ENCODE results near the gene IFNE. TPM values are rescaled to one million over a fixed set of nuclear protein-coding genes. Genes with fewer than 3 reads are reported as not detected.

Gene IFNE
- total RNA-seq, 2 experiments from 2014 or later = not detected

DNA sequence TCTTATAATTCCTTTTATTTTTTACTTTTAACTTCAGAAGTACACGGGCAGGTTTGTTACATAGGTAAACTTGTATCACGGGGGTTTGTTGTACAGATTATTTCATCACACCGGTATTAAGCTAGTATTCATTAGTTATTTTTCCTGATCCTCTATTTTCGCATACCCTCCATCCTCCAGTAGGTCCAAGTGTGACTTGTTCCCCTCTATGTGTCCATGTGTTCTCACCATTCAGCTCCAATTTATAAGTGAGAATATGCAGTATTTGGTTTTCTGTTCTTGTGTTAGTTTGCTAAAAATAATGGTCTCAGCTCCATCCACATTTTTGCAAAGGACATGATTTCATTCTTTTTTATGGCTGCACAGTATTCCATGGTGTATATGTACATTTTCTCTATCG, 43.1 kb upstream of the IFNE start:
- no peaks in the 10 kb centered on the region for H4K20me1 ChIP-seq (ENCODE audit: insufficient read depth, low read length)
- H2AFZ ChIP-seq (ENCODE audit: low read length) = no peak overlapping the region
- intact Hi-C loops (cut with micrococcal nuclease; ENCODE audit: unreplicated experiment) = no loop called here
- no peak overlapping the region for H3K27ac ChIP-seq (ENCODE audit: low read depth, low read length, poor library complexity, severe bottlenecking)
- H3K36me3 ChIP-seq (ENCODE audit: insufficient read depth, low read length) = no peaks in the 10 kb centered on the region
- no peak for DNase-seq (ENCODE audit: low spot score)
- H3K79me2 ChIP-seq (ENCODE audit: insufficient read depth, low read depth, low read length) = no peaks in the 10 kb centered on the region
- no peak overlapping the region for H3K4me3 ChIP-seq (ENCODE audit: low read depth, low read length, poor library complexity, severe bottlenecking)
- POLR2A ChIA-PET = interaction anchor here (0.8 kb wide), 1 partner anchor 9 kb away, joined by 3 read pairs; no protein-coding TSS in a partner anchor
- no peaks in the 10 kb centered on the region for H3K9me3 ChIP-seq (ENCODE audit: low read length)
- no peak overlapping the region for H3K4me2 ChIP-seq (ENCODE audit: low read length)
- TF ChIP-seq, protein P1, sequence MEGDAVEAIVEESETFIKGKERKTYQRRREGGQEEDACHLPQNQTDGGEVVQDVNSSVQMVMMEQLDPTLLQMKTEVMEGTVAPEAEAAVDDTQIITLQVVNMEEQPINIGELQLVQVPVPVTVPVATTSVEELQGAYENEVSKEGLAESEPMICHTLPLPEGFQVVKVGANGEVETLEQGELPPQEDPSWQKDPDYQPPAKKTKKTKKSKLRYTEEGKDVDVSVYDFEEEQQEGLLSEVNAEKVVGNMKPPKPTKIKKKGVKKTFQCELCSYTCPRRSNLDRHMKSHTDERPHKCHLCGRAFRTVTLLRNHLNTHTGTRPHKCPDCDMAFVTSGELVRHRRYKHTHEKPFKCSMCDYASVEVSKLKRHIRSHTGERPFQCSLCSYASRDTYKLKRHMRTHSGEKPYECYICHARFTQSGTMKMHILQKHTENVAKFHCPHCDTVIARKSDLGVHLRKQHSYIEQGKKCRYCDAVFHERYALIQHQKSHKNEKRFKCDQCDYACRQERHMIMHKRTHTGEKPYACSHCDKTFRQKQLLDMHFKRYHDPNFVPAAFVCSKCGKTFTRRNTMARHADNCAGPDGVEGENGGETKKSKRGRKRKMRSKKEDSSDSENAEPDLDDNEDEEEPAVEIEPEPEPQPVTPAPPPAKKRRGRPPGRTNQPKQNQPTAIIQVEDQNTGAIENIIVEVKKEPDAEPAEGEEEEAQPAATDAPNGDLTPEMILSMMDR (conservative IDR thresholded peaks at IDR 0.05; ENCODE audit: low read length) = no peak
- H3K9me2 ChIP-seq (ENCODE audit: insufficient read depth, low read length) = no peaks in the 10 kb centered on the region
- BruUV-seq (replicated peaks) = no TSS peak
- no peaks in the 10 kb centered on the region for H3K4me1 ChIP-seq (ENCODE audit: insufficient read depth, low read length, poor library complexity, severe bottlenecking)
- CTCF ChIA-PET (ENCODE audit: unreplicated experiment) = no interaction called here

DNA sequence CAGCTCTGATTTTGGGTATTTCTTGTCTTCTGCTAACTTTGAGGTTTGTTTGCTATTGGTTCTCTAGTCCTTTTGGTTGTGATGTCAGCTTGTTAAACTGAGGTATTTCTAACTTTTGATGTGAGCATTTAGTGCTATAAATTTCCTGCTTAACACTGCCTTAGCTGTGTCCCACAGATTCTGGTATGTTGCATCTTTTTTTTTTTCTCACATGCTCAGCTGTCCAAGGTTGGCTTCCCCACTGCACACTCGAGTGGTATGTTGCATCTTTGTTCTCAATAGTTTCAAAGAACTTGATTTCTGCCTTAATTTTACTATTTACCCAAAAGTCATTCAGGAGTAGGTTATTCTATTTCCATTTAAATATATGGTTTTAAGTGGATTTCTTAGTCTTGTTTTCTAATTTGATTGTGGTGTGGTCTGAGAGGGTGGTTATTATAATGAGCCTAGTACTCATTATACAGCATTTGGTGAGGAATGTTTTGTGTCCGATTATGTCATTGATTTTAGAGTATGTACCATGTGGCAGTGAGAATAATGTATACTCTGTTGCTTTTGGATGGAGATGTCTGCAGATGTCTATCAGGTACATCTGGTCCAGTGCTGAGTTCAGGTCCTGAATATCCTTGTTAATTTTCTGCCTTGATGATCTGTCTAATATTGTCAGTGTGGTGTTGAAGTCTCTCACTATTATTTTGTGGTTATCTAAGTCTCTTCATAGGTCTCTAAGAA, 42.2 kb upstream of the IFNE start:
- no peaks in the 10 kb centered on the region for H3K79me2 ChIP-seq (ENCODE audit: insufficient read depth, low read depth, low read length)
- TF ChIP-seq EZH2phosphoT487 (IDR thresholded peaks at IDR 0.05; ENCODE audit: borderline replicate concordance, low read depth, low read length) = no peak
- TF ChIP-seq, protein P1 (conservative IDR thresholded peaks at IDR 0.05; ENCODE audit: low read length) = no peak
- H3K4me1 ChIP-seq (ENCODE audit: insufficient read depth, low read length, poor library complexity, severe bottlenecking) = no peaks in the 10 kb centered on the region
- BruUV-seq (replicated peaks) = no TSS peak
- no peaks in the 10 kb centered on the region for H4K20me1 ChIP-seq (ENCODE audit: insufficient read depth, low read length)
- H3K9me2 ChIP-seq (ENCODE audit: insufficient read depth, low read length) = no peaks in the 10 kb centered on the region
- CTCF ChIA-PET (ENCODE audit: unreplicated experiment) = no interaction called here
- intact Hi-C loops (cut with micrococcal nuclease; ENCODE audit: unreplicated experiment) = no loop called here
- no peak overlapping the region for H3K4me3 ChIP-seq (ENCODE audit: low read depth, low read length, poor library complexity, severe bottlenecking)
- H3K36me3 ChIP-seq (ENCODE audit: insufficient read depth, low read length) = no peaks in the 10 kb centered on the region
- no peak for DNase-seq (ENCODE audit: low spot score)
- no peak overlapping the region for H3K4me2 ChIP-seq (ENCODE audit: low read length)
- no peak overlapping the region for H3K27ac ChIP-seq (ENCODE audit: low read depth, low read length, poor library complexity, severe bottlenecking)
- no peaks in the 10 kb centered on the region for H3K9me3 ChIP-seq (ENCODE audit: low read length)
- POLR2A ChIA-PET = interaction anchor here (0.8 kb wide), 1 partner anchor 8 kb away, joined by 3 read pairs; no protein-coding TSS in a partner anchor
- H2AFZ ChIP-seq (ENCODE audit: low read length) = no peak overlapping the region
